ENCODE data around the gene PSMB9. TPM values are rescaled to one million over a fixed set of nuclear protein-coding genes. Genes with fewer than 3 reads are reported as not detected.
"Not testable (repeated sequence)": the region's sequence is repeated elsewhere in the genome, so short reads cannot be mapped to it uniquely, and the experiment has no call there.

The PSMB9 gene
- total RNA-seq, 1 donor from 2014 or later = 27.3 TPM

DNA sequence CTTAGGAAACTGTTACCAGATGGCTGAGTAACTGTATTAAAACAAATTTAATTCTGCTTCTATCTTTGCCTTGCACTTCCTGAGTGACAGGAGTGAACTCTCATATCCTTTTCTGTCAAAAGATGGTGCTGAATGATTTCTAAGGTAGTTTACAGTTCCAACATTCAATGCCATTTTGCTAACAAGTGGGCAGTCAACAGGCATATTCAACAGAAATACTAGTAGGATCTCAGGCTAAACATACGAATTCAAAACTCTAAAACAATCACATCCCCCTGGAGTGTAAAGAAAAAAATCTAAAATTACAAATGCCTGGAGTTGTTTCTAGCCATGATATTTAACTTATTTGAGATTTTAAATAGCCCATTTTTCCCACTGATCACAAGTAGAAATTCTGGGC, 6.7 kb downstream of the PSMB9 start:
- no peak for DNase-seq (ENCODE audit: low read depth in 2 of 2)

DNA sequence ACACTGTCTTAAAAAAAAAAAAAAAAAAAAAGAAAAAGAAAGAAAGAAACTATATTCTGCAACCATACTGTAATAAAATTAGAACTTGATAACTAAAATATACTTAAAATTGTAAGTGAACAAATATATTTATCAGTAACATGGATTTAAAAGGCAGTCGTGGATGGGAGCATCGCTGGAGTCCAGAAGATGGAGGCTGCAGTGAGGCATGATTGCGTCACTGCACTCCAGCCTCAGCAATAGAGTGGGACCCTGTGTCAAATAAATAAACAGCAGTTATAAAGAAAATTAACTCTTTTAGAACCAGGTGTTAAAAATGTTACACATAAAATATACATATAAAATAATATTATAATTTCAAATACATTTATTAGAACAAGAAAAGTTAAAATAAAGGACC, 8.7 kb downstream of the PSMB9 start:
- DNase-seq (ENCODE audit: low read depth in 2 of 2) = no peak

DNA sequence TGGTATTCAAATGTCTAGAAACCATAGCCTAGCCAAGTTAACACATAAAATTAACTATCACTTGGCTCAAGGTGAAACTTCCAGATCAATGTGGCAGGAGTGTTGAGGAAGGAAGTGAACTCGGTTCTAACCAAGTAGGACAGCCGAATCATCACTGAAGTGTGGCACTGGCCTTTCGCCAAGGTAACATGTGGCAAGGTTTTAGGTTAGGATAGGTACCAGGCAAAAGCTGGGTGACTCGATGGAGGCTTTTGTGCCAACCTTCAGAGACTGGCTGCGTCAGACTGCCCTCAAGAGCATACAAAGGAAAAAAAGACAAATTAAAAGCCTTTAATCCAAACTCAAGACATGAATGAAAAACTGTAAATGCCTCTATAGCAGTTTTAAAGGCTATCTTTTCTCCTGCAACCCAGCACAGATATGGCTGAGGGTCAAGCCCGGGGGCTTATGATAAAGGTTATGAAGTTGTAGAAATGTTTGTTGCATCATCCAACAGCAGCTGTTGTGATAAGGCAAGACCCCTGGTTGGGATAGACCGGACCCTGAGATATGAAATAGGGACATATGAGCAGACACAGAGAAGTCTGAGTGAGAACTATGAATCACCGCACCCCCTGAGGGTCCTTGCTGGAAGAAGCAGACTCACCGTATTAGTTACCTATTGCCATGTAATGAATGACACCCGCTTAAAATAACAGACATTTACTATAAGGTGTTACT, 11.9 kb downstream of the PSMB9 start:
- DNase-seq (ENCODE audit: low read depth in 2 of 2) = no peak

DNA sequence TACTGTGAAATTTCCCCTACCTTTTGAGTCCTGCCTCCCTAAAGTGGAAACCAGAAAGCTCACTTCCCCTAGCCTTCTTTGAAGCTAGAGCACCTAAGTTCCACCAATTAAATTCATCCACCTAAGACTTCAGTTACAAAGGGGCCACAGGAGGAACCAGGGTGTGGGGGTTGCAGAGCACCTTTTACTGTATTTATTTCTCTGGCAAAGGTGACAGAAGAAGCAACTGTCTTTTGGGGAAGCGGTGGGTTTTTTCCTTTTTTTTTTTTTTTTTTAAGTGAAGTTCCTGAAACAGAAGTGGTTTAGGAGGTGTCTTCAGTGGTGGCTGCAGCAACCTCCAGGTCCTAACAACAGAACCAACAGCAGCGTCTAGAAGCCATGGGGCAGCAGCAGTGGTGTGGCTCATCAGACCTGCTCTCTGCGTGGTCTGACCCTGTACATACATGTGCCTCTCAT, 13.1 kb downstream of the PSMB9 start:
- DNase-seq (ENCODE audit: low read depth in 2 of 2) = no peak

DNA sequence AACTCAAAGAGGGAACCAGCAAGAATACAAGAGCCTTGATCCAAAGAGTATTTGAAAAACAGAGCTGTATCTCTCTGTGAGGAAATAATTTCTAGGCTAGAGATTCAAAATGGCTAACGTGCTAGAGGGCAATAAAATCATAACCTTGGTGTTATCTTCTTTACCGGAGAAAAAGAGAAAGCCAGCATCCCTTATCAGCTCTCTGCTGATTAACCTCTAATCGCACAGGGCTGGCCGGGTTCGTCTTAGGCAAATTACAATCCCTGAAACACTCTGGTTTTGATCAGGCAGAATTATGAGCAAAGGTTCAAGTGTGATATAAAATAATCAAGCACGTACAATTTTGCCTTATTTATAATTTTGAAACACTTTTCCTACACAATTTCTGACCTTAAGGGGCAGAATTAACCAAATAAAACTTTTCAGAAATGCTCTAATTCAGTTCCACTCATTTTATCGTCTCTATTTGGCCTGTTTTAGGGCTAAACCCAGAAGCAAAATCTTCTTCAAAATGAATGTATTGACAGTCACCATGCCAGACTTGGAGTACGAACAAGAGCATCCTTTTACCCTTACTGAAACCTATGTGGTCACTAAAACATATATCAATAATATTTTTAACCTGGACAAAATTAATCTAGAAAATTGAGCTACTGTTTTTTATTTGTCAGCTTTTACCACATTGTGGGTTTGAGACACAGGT, 13.7 kb downstream of the PSMB9 start:
- DNase-seq (ENCODE audit: low read depth in 2 of 2) = no peak

DNA sequence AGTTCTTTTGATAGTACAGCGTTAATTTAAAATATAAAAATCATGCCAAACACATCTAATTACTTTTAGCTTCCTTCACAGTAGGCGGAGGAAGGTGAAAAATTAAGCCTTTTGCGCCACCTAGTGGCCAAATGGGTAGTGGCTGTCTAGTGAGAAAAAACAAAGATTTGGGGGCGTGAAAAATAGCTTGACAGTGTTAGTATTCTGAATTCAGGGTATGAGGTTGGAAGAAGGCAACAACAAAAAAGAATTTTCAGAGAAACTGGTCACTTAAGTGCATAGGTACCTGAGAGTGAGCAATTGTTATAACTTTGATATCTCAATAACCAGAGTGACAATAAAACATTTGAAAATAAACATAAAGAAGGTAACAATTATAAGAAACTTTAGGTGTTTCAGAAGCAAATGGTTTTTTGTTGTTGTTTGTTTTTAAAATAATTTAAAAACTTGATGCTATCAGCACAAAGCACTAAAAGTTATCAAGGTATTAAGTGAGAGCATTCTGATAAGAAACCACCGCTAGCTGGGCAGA, 14.3 kb downstream of the PSMB9 start:
- peak; percentile 66 to 76 for DNase-seq (ENCODE audit: low read depth in 2 of 2)

DNA sequence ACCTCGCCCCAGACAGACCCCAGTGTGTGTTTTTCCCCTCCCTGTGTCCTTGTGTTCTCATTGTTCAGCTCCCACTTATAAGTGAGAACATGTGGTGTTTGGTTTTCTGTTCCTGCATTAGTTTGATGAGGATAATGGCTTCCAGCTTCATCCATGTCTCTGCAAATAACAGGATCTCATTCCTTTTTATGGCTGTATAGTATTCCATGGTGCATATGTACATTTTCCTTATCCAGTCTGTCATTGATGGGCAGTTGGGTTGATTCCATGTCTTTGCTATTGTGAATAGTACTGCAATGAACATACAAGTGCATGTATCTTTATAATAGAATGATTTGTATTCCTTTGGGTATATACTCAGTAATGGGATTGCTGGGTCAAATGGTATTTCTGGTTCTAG, 20.0 kb downstream of the PSMB9 start:
- not testable (repeated sequence) for DNase-seq (ENCODE audit: low read depth in 2 of 2)

DNA sequence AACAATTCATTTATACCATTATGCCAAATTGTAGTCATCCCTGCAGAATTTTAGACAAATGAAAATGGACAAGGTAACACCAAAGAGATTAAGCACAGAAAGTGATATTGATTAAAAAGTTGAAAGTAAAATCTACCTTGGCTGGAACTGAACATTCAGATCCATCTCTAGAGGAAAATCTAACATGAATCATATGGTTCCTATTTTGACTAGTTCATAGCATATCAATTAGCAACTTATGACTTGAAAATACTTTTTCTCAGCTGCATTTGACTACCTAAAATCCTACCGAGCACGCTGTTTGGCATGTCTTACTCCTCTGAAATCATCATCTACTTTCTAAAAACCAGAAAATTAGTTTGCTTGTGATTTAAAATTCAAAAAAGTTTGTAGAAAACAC, 22.6 kb downstream of the PSMB9 start:
- no peak for DNase-seq (ENCODE audit: low read depth in 2 of 2)

DNA sequence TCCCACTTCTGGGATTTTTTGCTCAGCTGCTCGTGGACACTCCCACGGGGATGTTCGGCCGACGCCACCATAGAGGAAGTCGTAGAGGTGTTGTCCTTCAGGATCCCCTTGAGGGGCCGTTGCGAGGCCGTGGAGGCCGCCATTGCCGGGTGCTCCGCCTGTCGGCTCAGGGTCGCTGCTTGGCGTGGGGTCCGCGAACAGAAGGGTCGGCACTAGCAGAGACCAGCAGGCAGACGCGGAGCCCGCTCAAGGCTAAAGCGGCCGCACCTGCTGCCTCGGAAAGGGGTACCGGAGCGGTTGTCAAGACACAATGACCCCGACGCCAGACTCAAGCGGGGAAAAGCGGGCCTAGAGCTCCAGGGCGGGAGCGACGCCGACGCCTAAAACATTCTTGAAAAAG, 25.7 kb downstream of the PSMB9 start:
- no peak for DNase-seq (ENCODE audit: low read depth in 2 of 2)

DNA sequence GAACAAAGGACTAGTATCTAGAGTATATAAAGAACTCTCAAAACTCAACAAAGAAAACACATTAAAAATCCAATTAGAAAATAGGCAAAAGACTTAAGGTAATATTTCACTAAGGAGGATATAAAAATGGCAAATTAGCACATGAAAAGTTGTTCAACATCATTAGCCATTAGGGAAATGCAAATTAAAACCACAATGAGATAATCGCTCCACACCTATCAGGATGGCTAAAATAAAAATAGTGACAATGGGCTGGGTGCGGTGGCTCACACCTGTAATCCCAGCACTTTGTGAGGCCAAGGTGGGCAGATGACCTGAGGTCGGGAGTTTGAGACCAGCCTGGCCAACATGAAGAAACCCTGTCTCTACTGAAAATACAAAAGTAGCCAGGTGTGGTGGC, 27.0 kb downstream of the PSMB9 start:
- not testable (repeated sequence) for DNase-seq (ENCODE audit: low read depth in 2 of 2)

DNA sequence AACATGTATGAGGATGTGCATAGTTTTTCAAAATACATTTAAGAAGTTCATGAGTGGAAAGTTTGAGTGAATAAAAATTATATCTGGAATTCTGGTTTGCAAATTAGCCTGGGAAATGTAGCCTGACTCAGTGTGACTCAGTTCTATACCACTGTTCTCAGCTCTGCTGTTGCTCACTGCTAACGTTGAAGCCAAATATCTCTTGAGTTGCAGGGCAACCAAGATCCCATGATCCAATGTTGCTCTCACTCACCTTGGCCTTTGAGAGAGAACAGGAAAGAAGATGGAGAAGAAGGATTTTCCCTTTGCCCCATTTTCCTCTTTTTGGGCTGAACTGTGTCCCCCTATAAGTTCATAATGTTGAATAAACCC, 28.9 kb downstream of the PSMB9 start:
- DNase-seq (ENCODE audit: low read depth in 2 of 2) = no peak

DNA sequence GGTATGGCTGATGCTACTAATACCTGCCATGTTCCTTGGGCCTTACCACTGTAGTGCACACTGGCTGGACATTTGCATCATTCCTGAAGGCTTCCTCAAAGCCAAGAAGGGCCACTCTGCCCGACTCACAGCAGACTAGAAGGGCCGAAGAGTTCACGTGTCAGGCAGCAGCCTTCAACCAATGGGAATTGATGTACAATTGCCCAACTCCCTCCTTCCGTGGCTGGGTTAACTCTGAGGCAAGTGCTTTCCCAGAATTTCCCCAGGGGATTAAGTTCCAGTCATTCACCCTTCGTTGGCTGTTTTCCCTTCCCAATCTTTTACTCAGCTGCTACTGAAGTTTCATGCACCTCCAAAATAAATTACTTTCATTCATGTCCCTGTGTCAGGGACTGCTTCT, 29.8 kb downstream of the PSMB9 start:
- no peak for DNase-seq (ENCODE audit: low read depth in 2 of 2)

DNA sequence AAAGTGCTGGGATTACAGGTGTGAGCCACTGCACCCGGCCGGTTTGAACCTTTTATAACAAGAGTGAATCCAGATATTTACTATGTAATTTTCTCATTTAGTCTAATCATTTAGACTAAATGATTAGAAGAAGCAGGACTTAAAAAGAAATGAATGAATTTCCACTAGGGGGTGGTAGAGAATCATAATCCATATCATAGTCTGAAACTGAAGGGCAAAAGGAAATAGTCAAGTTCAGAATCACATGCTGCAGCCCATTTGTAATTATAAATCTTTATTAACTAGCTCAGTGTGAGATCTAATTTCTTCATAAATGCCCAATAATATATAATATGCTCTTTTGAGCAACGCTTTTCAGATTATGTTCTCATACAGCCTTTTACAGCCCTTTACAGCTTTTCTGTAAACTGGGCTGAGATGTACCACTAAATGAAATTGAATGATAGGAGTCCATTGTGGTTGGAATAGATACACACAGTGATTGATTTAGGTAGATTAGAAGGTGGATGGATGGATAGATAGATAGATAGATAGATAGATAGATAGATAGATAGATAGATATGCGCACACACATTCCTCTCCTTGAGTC, 31.8 kb downstream of the PSMB9 start:
- peak; percentile 75 to 76 for DNase-seq (ENCODE audit: low read depth in 2 of 2)

DNA sequence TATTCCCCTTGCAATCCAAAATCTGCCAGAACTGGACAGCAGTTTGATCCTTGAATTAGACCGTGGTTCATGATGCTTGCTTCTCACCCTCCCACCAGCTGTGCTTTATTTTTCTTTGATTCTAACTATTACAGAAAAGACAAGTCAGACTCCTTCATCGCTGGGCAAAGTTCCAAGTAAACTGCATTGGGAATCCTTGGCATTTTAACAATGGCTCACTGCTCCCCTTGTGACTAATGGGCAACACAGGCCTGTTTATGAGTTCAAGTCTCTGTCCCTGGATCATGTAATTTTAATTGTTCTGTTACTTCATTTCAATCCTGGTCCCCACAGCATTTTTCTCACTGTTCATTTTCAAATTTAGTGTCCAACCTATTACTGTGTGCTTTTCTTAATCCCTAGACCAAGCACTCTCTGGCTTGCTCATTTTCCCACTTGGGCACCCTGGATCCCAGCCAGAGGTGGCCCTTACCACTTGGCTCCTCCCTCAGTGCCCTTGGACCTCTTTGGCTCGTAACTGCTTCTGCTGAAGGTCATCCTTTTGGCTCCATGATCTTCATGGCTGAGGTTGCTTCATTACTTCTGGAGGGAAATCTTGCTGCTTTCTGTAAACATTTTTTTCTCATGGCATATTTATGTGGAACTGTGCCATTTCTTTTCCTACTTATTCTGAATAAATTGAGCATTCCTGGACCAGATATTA, 32.8 kb downstream of the PSMB9 start:
- DNase-seq (ENCODE audit: low read depth in 2 of 2) = peak in 1 of 2 donors; percentile 27

DNA sequence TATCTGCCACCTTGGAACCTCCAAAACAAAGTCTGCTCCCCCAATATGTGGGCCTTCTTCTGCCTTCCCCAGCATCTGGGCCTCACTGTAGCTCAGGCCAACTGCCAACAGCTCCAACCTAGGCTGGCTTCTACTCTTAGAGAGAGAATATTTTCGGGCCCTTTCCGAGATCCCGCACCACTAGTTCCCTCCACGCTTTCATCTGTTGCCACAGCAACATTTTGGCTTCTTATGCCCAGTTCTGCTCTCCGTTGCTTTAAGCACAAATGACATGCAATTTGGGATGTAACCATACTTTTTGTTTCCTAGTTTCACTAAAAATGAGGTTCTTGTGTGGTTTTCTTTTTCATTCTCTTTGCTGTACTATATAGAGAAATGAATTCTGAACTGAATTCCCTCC, 33.6 kb downstream of the PSMB9 start:
- no peak for DNase-seq (ENCODE audit: low read depth in 2 of 2)

DNA sequence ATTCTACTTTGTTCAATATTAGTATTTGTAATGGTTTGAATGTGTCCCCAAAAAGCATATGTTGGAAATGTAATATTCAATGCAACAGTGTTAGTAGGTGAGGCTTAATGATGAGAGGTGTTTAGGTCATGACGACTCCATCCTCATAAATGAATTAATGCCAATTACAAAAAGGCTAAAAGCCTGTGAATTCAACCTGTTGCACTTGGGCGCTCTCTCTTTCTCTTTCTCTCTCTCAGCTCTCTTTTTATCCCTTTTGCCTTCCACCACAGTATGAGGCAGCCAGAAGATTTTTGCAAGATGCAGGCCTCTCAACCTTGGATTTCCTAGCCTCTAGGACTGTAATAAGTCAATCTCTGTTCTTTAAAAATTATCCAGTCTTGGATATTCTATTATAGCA, 34.6 kb downstream of the PSMB9 start:
- DNase-seq (ENCODE audit: low read depth in 2 of 2) = no peak

DNA sequence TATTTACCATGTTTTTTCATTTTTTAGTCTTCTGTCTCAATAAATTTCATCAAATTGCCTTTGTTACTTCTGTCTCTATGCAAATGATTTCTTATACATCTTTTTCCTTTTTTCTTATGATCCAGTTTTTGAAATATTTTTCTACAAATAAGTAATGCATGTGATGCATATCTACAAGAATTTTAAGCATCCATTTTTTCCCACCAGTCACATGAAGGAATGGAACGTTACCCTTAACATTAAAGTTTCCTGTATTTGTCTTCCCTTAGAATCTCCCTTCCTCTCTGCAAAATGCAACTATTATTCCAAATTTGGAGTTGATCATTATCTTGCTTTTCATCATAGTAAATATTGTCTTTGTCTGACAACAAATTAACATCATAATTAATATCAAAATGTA, 35.5 kb downstream of the PSMB9 start:
- DNase-seq (ENCODE audit: low read depth in 2 of 2) = no peak

DNA sequence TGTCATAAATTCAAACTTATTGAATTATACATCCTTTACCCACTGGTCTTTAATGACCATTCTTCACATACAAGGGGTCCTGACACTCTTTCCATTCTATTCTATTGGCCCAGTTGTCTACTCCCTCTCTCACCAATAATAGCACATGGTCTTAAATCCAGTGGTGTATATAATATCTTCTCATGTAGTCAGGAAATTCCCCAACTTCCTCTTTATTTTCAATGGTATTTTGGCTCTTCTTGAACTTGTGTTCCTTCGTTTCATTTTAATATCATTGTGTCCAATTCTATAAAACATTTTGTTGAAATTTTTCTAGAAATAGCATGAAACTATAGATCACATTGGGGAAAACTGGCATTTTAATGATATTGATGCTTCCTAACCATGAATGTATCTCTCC, 36.8 kb downstream of the PSMB9 start:
- DNase-seq (ENCODE audit: low read depth in 2 of 2) = peak in 1 of 2 donors; percentile 9

DNA sequence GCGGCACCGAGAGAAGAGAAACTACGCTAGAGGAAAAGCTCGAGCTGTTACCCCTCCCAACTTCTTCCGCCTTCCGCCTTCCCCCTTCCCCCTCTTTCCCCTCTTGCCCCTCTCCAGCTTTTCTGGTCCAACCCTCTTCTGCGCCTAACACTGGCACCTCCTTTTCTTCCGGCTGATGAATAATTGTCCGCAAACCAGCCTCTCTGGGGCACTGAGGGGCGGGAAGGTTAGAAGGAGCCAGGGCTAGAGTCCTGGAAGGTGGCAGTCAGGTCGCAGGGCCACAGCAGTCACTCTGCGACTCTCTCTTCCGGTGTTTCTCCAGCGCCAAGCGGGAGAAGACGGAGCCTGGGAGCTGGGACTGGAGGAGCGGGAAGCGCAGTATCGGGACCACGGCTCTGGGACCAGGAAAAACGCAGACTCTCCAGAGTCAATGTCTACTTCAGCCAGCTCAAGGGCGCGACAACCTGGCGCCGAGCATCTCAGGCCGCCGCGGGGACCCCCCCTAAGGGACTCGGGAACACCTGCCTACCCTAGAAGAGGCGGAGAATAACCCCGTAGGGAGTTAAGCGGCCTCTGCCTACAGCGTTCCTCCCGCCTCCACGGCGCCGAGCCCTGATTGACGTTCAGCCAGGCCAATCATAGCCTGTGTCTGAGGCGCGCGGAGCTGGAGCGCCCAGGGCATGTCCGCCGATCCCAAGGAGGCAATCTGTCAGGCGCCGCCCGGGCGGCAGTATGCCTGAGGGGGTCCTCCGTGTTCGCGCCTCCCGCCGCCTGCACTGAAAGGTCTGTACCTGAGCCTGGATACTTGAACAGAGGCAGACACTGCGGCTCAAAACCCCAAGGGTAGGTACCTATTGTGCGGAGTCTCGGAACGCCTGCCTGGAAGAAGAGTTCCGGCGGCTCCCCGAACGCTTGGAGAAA, 40.4 kb downstream of the PSMB9 start:
- peak; percentile 80 to 92 for DNase-seq (ENCODE audit: low read depth in 2 of 2)

DNA sequence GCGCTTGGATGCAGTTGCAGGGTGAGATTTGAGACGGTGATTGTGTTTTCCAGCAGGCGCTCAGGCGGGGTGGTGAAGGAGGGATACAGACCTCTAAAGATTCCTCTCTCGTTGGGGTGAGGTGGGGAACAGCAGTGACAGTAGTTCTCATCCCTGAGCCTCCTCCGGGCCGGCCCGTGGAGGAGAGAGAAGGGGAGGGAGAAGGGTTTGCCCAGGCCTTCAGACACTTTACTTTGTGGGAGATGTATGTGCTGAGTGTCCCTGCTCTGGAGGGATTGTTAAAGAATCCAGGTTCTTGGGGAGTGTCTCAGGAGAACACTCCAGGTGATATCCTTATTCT, 41.0 kb downstream of the PSMB9 start:
- DNase-seq (ENCODE audit: low read depth in 2 of 2) = no peak

DNA sequence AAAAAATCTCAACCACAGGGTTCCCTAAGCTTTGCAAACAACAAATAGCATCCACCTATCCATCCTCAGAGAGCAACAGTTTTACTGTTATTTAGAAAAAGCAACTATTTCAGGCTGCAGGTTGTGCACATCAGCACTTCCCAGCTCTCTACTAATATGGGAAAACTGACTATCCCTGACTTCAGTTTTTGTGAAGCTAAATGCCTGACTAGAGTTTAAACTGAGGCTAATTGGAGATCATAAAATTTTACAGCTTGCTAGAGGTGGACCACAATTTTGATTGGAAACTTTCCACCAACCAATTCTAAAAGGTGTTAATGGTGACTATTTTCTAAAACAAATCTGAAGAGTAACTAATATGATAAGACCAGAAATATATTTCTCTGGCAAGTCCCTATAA, 50.0 kb downstream of the PSMB9 start:
- DNase-seq (ENCODE audit: low read depth in 2 of 2) = no peak

Data from dermis microvascular lymphatic vessel endothelial cell (primary cell).